Panc1 (cell line): ENCODE results near the gene CCDC68.

ENCODE experiments used
- POLR2AphosphoS5 ChIP-seq: IDR thresholded peaks from 2 replicates; pipeline ENCODE4 v1.6.1; 2012; ENCODE audit warnings: mild to moderate bottlenecking, low read depth, low read length, moderate library complexity
- SIN3A ChIP-seq: IDR thresholded peaks from 2 replicates; pipeline ENCODE4 v1.6.1; 2012; ENCODE audit warnings: low read depth, mild to moderate bottlenecking, low read length, moderate library complexity, borderline replicate concordance; ENCODE audit not compliant: insufficient read depth
- TCF7L2 ChIP-seq: IDR thresholded peaks from 2 replicates; pipeline ENCODE4 v1.6.1; 2011; ENCODE audit warnings: mild to moderate bottlenecking, low read depth, low read length, inconsistent platforms
- TF ChIP-seq, protein P1 (sequence below): fragments of 450-650 bp; IDR thresholded peaks from 2 replicates; pipeline ENCODE4 v1.5.1; 2017; ENCODE audit warnings: mild to moderate bottlenecking
- TF ChIP-seq, protein P2 (sequence below), 2 experiments: IDR thresholded peaks; 2 replicates each; pipeline ENCODE4 v1.6.1; 2011 to 2012; ENCODE audit warnings: low read depth in 2 of 2, control low read depth in 1 of 2, low read length in 1 of 2, mild to moderate bottlenecking in 1 of 2, moderate library complexity in 1 of 2; ENCODE audit not compliant: insufficient read depth in 1 of 2

DNA sequence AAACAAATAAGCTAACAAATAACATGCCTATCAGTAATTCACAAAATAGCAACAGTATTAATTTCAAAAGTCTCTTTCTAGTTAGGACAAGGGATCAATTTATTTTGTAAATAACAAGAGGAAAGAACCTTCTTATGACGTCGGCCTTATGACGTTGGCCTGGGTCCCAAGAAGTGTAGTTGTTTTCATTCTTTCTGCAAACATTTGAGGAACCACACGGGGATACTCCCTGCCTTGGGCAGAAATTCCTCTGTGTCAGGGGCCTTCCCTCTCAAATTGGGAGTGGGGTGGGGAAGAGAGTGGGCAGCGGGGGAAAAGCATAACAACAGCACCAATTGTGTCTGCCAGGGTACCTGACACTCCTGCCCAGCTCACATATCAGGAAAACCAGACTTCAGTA is 1.3 kb downstream of the CCDC68 start:
- TF ChIP-seq, protein P1, sequence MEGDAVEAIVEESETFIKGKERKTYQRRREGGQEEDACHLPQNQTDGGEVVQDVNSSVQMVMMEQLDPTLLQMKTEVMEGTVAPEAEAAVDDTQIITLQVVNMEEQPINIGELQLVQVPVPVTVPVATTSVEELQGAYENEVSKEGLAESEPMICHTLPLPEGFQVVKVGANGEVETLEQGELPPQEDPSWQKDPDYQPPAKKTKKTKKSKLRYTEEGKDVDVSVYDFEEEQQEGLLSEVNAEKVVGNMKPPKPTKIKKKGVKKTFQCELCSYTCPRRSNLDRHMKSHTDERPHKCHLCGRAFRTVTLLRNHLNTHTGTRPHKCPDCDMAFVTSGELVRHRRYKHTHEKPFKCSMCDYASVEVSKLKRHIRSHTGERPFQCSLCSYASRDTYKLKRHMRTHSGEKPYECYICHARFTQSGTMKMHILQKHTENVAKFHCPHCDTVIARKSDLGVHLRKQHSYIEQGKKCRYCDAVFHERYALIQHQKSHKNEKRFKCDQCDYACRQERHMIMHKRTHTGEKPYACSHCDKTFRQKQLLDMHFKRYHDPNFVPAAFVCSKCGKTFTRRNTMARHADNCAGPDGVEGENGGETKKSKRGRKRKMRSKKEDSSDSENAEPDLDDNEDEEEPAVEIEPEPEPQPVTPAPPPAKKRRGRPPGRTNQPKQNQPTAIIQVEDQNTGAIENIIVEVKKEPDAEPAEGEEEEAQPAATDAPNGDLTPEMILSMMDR: no peak
- TF ChIP-seq TCF7L2 (no peak), POLR2AphosphoS5 (no peak), SIN3A (no peak)
- TF ChIP-seq, protein P2, sequence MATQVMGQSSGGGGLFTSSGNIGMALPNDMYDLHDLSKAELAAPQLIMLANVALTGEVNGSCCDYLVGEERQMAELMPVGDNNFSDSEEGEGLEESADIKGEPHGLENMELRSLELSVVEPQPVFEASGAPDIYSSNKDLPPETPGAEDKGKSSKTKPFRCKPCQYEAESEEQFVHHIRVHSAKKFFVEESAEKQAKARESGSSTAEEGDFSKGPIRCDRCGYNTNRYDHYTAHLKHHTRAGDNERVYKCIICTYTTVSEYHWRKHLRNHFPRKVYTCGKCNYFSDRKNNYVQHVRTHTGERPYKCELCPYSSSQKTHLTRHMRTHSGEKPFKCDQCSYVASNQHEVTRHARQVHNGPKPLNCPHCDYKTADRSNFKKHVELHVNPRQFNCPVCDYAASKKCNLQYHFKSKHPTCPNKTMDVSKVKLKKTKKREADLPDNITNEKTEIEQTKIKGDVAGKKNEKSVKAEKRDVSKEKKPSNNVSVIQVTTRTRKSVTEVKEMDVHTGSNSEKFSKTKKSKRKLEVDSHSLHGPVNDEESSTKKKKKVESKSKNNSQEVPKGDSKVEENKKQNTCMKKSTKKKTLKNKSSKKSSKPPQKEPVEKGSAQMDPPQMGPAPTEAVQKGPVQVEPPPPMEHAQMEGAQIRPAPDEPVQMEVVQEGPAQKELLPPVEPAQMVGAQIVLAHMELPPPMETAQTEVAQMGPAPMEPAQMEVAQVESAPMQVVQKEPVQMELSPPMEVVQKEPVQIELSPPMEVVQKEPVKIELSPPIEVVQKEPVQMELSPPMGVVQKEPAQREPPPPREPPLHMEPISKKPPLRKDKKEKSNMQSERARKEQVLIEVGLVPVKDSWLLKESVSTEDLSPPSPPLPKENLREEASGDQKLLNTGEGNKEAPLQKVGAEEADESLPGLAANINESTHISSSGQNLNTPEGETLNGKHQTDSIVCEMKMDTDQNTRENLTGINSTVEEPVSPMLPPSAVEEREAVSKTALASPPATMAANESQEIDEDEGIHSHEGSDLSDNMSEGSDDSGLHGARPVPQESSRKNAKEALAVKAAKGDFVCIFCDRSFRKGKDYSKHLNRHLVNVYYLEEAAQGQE (IDR thresholded peaks at IDR 0.05; ENCODE audit: insufficient read depth in 1 of 2, low read depth in 2 of 2, low read length in 1 of 2): no peak
